GM11168 (cell line): ENCODE measurements around the gene QKI.
"Not testable (repeated sequence)": the region's sequence is repeated elsewhere in the genome, so short reads cannot be mapped to it uniquely, and the experiment has no call there.

Experiments used
- in situ Hi-C: fragments of 300-500 bp; cut with MboI; formaldehyde crosslinking; loops from one replicate; pipeline ENCODE4 v1.12.0; 2022; ENCODE audit warnings: low sequenced_read_pairs; ENCODE audit not compliant: unreplicated experiment

QKI gene

DNA sequence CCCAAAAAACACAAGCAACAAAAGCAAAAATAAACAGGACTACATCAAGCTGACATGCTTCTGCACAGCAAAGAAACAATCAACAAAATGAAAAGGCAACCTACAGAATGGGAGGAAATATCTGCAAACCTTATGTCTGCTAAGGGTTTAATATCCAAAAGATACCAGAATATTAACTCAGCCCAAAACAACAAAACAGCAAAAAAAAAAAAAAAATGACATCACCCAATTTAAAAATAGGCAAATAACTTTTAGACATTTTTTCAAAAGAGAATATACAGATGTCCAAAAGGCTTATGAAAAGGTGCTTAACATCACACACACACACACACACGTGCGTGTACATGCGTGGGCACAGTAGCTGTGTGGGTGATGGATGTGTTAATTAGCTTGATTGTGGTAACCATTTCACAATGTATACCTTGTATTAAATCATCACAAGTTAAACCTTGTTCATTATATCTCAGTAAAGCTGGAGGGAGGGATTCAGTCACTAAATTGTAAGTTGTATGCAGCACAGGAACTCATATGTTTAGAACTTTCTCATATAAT lies 52.4 kb downstream of the QKI start:
- in situ Hi-C loops = no loop called here

DNA sequence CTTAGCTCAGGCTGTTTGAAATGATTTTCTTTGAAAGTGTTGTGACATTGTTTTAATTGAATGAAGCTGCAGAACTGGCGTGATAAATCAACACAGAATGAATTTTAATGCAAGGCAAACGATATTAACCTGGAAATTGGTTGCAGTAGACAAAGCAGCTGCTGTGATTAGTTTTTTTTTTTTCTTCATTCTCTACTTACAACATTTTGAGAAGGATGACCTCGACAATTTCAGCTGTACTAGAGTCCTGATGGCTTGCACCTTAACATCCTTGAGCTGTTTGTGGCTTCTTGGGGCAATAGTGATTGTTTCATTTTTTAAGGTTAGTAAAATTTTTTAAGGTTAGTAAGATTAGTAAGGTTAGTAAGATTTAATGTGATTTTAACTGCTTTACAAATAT lies 54.2 kb downstream of the QKI start:
- in situ Hi-C loops = no loop called here

GRCh38 chr6:163469459-163469985 lies 55.0 kb downstream of the QKI start:
- in situ Hi-C loops = no loop called here

- in situ Hi-C loops = no loop called here
These were observed 56.1 kb downstream of the QKI start for GRCh38 chr6:163470611-163471010.

DNA sequence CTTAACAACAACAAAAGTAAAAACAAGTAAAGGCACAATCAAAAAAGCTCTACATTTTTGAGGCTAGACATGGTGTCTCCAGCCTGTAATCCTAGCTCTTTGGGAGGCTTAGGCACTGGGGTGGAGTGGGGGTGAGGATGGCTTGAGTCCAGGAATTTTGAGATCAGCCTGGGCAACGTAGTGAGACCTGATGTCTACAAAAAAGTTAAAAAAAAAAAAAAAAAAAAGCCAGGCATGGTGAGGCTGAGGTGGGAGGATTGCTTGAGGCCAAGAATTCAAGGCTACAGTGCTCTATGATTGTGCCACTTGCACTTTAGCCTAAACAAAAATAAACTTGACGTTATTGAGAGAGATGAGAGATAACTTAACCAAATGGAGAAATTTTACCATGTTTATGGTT lies 60.1 kb downstream of the QKI start:
- in situ Hi-C loops = no loop called here

DNA sequence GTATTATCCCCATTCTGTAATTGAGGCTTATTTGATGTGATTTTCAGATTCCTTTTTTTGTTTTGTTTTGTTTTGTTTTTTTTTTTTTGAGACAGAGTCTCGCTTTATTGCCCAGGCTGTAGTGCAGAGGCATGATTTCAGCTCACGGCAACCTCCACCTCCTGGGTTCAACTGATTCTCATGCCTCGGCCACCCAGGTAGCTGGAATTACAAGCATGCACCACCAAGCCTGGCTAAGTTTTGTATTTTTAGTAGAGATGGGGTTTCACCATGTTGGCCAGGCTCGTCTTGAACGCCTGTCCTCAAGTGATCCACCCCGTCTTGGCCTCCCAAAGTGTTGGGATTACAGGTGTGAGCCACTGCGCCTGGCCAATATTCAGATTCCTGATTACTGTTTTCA lies 62.4 kb downstream of the QKI start:
- in situ Hi-C loops = not testable (repeated sequence)

GRCh38 chr6:163483107-163483506 lies 68.6 kb downstream of the QKI start:
- in situ Hi-C loops = no loop called here

DNA sequence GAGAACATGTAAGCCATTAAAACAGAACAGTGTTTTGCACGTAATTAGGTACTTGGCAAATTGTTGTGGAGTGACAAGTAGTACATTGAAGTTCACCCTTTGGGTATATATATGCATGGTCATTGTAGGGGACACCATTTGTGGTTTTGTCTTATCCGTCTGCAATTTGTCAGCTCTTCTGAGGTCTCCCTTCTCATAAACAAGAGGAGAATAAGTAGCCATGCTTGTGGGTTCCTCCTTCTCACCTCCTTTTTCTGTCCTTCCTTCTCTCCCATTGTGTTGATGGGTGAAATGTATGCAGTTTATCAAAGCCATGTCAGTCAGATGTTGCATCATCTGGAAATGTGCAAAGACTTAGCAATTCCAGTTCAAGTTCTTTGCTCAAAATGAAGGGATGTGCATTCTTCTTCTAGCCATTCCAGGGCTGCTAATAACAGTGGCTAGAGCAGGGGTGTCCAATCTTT lies 70.9 kb downstream of the QKI start:
- in situ Hi-C loops = no loop called here

DNA sequence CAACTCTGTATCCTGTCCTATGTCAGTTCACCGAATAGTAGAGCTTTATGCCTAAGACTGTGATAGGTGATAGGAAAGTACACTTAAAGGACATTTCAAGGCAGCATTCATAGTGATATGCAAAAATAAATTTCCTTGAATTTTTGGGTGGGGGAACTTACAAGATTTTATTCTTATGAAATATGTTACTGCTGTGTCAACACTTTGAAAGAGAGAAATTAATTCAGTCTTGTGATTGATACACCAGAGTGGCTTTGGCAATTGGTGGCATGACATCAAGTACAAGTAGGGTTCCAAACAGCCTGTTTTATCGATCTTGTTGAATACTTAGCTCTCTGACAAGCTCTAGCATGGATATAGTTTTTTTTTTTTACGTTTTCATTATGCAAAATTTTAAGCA lies 72.3 kb downstream of the QKI start:
- in situ Hi-C loops = no loop called here

DNA sequence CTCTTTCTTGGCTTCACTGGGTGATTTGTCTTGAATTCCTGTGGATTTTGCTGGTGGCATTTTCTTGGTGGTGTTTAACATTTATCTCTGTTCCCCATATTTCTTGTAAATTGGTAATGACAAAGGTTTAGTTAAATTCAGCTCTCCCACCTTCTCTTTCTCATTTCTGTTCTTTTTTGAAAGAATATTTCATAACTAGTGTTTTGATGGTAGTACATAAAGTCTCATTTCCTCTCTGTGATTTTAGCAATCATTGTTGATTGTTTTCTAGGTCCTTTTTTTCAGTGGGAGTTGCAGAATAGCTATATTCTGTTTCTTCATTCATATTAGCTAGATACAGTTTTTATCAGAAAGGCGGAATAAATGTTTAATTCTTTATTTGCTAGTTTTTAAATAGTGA lies 73.1 kb downstream of the QKI start:
- in situ Hi-C loops = no loop called here

DNA sequence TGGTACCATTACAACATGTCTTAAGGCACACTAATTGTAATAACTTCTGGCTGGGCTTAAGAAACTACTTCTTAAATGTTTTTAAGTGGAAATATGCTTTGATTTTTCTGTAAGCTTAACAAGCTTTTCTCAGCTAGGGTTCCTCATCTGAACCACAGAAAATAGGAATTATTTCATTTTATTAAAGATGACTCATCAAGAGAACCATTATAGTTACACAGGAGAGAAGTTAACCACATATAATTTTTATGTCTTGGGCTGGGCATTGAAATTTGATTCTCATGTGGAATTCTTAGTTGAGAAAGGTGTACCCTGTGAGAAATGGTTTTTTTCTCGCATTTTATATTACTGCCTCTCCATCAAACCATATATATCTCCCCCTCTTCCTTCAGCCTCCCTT lies 75.1 kb downstream of the QKI start:
- in situ Hi-C loops = no loop called here

DNA sequence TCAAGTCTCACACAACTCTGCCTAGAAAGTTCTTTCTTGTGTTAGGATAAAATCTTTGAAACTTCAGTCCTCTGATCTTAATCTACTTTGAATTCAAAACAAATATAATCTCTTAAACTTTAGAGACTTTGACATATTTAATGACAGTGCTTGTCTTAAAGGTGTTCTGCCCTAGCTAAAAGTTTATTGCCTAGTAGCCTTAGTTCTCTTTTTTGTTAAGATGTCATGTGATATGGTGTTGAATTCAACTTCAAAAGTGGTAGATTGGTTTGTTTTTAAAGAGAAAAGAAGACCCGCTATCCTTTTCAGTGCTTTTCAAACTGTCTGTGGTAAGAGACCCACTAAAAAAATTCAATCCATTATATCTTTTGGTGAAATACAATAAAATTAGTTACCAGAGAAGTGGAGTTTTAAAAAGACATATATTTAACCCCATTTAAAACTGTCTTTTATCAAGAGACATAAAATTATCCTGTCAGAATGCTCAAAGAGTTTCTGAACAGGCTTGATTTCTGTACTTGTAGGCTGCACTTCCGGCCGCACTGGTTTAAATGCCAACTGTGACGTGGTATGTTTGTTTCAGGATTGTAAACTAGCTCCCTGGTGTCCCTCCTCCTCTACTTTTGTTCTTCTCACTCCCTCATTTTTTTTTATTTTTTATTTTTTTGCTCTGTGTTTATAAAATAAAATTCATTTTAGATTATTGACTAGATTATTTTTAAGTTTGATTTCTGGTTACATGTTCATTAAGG lies 76.5 kb downstream of the QKI start:
- in situ Hi-C loops = no loop called here

GRCh38 chr6:163491737-163492300 lies 77.3 kb downstream of the QKI start:
- in situ Hi-C loops = no loop called here

- in situ Hi-C loops = no loop called here
These were observed 79.8 kb downstream of the QKI start for GRCh38 chr6:163494279-163494727.

DNA sequence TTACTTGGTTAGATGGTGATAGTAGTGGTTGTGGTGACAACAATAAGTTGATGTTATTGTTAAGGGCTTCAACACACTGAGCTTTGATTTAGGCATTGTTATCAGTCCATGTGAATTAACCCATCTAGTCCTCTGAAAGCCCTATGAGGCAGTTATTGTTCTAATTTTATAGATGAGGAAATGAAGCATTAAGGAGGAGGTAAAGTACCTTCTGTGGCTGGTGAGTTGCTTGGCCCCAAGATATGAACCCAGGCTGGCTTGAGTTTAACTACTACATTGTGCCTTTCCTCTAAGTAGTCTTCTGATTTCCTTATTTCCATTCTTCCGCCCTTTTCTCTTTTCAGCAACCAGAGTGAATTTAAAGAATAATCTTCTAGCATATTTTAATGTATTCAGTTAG lies 81.7 kb downstream of the QKI start:
- in situ Hi-C loops = loop anchor here (5.0 kb wide), 1 partner anchor 39 kb away; no protein-coding TSS in a partner anchor

DNA sequence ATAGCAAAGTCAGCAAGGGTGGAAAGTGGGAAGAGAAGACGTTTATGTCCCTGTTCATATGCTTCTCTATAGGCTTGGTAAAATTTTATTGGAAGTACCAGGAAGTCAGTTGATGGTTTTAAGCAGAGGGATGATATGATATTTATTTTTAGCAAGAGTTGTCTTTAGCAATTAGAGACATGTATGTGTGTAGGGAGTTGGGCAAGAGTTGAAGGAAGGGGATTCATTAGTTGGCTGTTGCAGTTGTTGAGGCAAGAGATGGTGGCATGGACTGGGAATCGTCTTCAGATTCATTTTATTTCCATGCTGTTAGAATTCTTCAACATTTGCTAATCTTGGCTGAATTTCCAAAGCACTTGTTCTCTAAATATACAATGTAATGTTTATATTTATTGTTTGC lies 85.6 kb downstream of the QKI start:
- in situ Hi-C loops = no loop called here

- in situ Hi-C loops = no loop called here
These were observed 86.5 kb downstream of the QKI start for GRCh38 chr6:163501026-163501425.

DNA sequence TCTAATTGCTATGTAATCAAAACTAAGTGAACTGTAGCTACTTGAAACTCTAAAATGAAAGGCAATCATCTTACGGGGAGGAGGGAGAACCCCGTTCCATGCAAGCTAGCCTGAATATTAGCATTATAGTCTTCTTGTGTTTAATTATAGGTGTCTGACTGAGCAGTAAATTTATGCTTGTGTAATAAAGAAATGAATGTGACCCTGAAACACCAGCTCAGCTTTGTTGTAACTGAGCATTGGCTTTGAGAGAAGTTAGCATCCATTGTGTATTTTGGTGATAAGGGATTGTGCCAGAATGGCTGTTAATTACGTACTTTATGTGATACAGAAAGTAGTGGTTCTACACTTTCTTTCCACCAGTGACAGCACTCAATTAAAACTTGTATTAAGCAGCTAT lies 86.9 kb downstream of the QKI start:
- in situ Hi-C loops = no loop called here

- in situ Hi-C loops = no loop called here
These were observed 90.6 kb downstream of the QKI start for GRCh38 chr6:163504984-163505640.

DNA sequence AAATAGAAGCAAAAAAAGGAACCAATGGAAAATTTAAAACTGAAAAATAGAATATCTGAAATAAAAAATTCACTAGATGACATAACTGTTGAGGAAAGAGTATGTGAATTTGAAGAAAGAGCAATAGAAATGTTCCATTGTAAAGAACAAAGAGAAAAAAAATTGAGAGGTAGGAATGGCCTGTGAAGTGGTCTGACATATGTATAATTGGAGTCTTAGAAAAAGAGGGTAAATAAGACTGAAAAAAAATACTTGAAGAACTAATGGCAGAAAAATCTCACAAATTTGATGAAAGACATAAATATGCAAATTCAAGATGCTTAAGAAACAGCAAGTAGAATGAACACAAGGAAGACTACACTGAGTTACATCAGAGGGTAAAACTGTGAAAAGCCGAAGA lies 93.4 kb downstream of the QKI start:
- in situ Hi-C loops = no loop called here

DNA sequence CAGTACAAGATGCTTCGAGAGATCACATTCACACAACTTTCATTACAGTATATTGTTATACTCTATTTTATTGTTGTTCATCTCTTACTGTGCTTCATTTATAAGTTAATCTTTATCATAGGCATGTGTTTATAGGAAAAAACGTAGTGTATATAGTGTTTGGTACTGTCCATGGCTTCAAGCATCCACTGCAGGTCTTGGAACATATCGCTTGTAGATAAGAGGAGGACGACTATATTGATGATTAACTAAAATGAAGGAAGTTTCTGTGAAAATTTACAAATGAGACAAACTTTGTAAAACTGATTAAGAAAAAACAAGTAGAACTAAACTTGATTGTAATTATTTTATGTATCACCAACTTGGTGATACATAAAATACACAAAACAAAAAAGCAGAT lies 98.5 kb downstream of the QKI start:
- in situ Hi-C loops = no loop called here
